Brain microvascular endothelial cell (primary cell): ENCODE results near the gene H6PD.

Source experiments
- DNase-seq: peaks from one replicate; pipeline ENCODE4 v3.0.0-alpha.2; 2020
- H3K27ac ChIP-seq: fragments of 250-450 bp; sonication (Bioruptor Pico); 2 replicates; pipeline ENCODE4 v1.5.1; 2020; ENCODE audit warnings: mild to moderate bottlenecking, moderate library complexity
- H3K27me3 ChIP-seq: fragments of 250-450 bp; sonication (Bioruptor Pico); replicated peaks from 2 replicates; pipeline ENCODE4 v1.5.1; 2020; ENCODE audit warnings: mild to moderate bottlenecking
- H3K36me3 ChIP-seq: fragments of 250-450 bp; sonication (Bioruptor Pico); replicated peaks from 2 replicates; pipeline ENCODE4 v1.5.1; 2020; ENCODE audit warnings: mild to moderate bottlenecking
- H3K4me3 ChIP-seq: 2 replicates; pipeline ENCODE4 v1.5.1; 2011; ENCODE audit warnings: low read depth, mild to moderate bottlenecking, control low read depth, low read length, moderate library complexity
- CTCF ChIP-seq: IDR thresholded peaks from 2 replicates; pipeline ENCODE4 v1.5.1; 2011; ENCODE audit warnings: low read depth, mild to moderate bottlenecking, moderate library complexity, low read length, control low read depth, inconsistent platforms; ENCODE audit errors: missing control alignments
- in situ Hi-C: cut with HindIII; loops from 2 replicates; pipeline ENCODE4 v1.10.0; 2017; ENCODE audit warnings: low sequenced_read_pairs, low pct_ligation_motif_present

H6PD gene

DNA sequence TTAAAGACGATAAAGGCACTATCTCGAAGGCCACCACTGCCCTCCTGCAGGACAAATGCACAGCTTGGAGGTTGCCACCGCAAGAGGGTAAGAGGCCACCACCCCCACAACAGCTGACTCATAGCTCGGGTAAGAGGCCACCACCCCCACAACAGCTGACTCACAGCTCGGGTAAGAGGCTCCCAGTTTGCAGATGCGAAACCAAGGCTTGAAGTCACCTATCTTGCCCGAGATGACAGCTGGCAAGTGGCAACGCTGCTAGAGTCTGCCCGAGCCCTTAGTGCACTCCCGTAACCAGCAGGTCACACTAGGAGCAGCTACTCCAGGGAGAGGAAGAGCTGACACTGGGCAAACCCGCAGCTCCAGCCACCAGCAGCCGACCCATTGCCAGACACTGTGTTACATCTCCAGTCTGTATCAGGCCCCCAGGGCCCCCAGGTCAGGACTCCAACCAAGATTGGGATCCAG is 41.0 kb downstream of the H6PD start:
- H3K4me3 ChIP-seq, result no peak overlapping the region
- TF ChIP-seq CTCF, result no peak
- in situ Hi-C loops, result no loop called here
- no peaks in the 10 kb centered on the region for H3K27me3 ChIP-seq
- peak; percentile 90 for DNase-seq
- H3K36me3 ChIP-seq, result no peaks in the 10 kb centered on the region
- no peak overlapping the region for H3K27ac ChIP-seq

- no peak for TF ChIP-seq CTCF
- DNase-seq, result no peak
- Histone ChIP-seq H3K27ac (no peak overlapping the region), H3K27me3 (no peaks in the 10 kb centered on the region), H3K36me3 (no peaks in the 10 kb centered on the region), H3K4me3 (no peak overlapping the region)
- in situ Hi-C loops, result no loop called here
Observed at GRCh38 chr1:9278116-9278515, 43.5 kb downstream of the H6PD start.

- no peak overlapping the region for H3K4me3 ChIP-seq
- no peak for DNase-seq
- TF ChIP-seq CTCF, result no peak
- H3K36me3 ChIP-seq, result no peaks in the 10 kb centered on the region
- in situ Hi-C loops, result no loop called here
- no peak overlapping the region for H3K27ac ChIP-seq
- H3K27me3 ChIP-seq, result no peaks in the 10 kb centered on the region
Observed at GRCh38 chr1:9278585-9279153, 44.1 kb downstream of the H6PD start.

GRCh38 chr1:9279172-9279840 is 44.7 kb downstream of the H6PD start:
- H3K27ac ChIP-seq, result no peak overlapping the region
- TF ChIP-seq CTCF, result no peak
- H3K36me3 ChIP-seq, result no peaks in the 10 kb centered on the region
- H3K27me3 ChIP-seq, result no peaks in the 10 kb centered on the region
- DNase-seq, result no peak
- in situ Hi-C loops, result no loop called here
- H3K4me3 ChIP-seq, result no peak overlapping the region

- Histone ChIP-seq H3K36me3 (no peaks in the 10 kb centered on the region), H3K27me3 (no peaks in the 10 kb centered on the region), H3K4me3 (no peak overlapping the region), H3K27ac (peak overlapping the region; percentile 52)
- no peak for TF ChIP-seq CTCF
- in situ Hi-C loops, result no loop called here
- DNase-seq, result peak; percentile 92
Observed at GRCh38 chr1:9280015-9280860, 45.7 kb downstream of the H6PD start.
